ENCODE results near the gene N4BP2L2. TPM values are rescaled to one million over a fixed set of nuclear protein-coding genes. Genes with fewer than 3 reads are reported as not detected.
A peak's percentile ranks its signal among the peaks of the same experiment; 100 is the strongest.

The N4BP2L2 gene
- total and polyA plus RNA-seq, 9 of the 15 experiments (the other 6 are each of a cell fraction or from before 2014, with no cell fraction given) = 33.9 to 76.4 (median 48.7) TPM

GRCh38 chr13:32474999-32475792 lies 63.4 kb downstream of the N4BP2L2 start:
- ChIA-PET CTCF (ENCODE audit: low intra/inter-chr PET ratio) (no interaction called here), POLR2A (interaction anchor here (1.1 kb wide), 2 partner anchors 28 to 53 kb away, joined by 3 read pairs; no protein-coding TSS in a partner anchor)
- Histone ChIP-seq H3K4me1 (replicated peaks in 1 of 2; ENCODE audit: control insufficient read depth in 2 of 2, insufficient read depth in 2 of 2, low read length in 2 of 2) (peaks cover 11 to 28% of the 10 kb centered on the region in 2 experiments; a peak in 4 of 5 replicates), H3K4me3 (no peak overlapping the region), H3K27me3 (ENCODE audit: control insufficient read depth in 2 of 2, insufficient read depth in 2 of 2, low read length in 2 of 2) (no peaks in the 10 kb centered on the region), H3K9ac (ENCODE audit: insufficient read depth in 1 of 2, low read depth in 2 of 2, low read length in 2 of 2) (0 out of 4 replicates have a peak overlapping the region, but pooled peaks of 1 of the 2 experiments have one; percentile 12), H3K4me2 (ENCODE audit: insufficient read depth, low read length) (no peak overlapping the region), H3K9me1 (ENCODE audit: control insufficient read depth, insufficient read depth, low read length) (no peaks in the 10 kb centered on the region), H2AFZ (ENCODE audit: low read depth, low read length) (peak overlapping the region; percentile 85), H3K36me3 (ENCODE audit: control insufficient read depth, insufficient read depth, low read length) (no peaks in the 10 kb centered on the region), H3K79me2 (ENCODE audit: control insufficient read depth, insufficient read depth, low read length) (no peaks in the 10 kb centered on the region), H3K27ac (ENCODE audit: extremely low read depth, low read depth, low read length) (peak overlapping the region; percentile 25; the same call in 1 of the 3 replicates), H3K9me3 (replicated peaks; ENCODE audit: control insufficient read depth, insufficient read depth, low read depth, low read length) (no peaks in the 10 kb centered on the region), H4K20me1 (replicated peaks; ENCODE audit: control insufficient read depth, insufficient read depth, low read length) (no peaks in the 10 kb centered on the region)
- in situ Hi-C loops (cut with MboI) = no loop called here
- intact Hi-C loops (cut with micrococcal nuclease) = no loop called here
- DNase-seq (ENCODE audit: extremely low read depth in 1 of 4, low spot score in 3 of 4) (peak in 2 of 4 experiments; percentile 13 to 45), ATAC-seq (peak; percentile 58), FAIRE-seq (no peak)
- TSS peak; percentile 89 for BruUV-seq (replicated peaks)
- 31% methylated on average over 10 of the region's 10 CpGs for WGBS (ENCODE audit: insufficient coverage, low coverage, missing lambda C conversion rate)
- TF ChIP-seq, protein P1, sequence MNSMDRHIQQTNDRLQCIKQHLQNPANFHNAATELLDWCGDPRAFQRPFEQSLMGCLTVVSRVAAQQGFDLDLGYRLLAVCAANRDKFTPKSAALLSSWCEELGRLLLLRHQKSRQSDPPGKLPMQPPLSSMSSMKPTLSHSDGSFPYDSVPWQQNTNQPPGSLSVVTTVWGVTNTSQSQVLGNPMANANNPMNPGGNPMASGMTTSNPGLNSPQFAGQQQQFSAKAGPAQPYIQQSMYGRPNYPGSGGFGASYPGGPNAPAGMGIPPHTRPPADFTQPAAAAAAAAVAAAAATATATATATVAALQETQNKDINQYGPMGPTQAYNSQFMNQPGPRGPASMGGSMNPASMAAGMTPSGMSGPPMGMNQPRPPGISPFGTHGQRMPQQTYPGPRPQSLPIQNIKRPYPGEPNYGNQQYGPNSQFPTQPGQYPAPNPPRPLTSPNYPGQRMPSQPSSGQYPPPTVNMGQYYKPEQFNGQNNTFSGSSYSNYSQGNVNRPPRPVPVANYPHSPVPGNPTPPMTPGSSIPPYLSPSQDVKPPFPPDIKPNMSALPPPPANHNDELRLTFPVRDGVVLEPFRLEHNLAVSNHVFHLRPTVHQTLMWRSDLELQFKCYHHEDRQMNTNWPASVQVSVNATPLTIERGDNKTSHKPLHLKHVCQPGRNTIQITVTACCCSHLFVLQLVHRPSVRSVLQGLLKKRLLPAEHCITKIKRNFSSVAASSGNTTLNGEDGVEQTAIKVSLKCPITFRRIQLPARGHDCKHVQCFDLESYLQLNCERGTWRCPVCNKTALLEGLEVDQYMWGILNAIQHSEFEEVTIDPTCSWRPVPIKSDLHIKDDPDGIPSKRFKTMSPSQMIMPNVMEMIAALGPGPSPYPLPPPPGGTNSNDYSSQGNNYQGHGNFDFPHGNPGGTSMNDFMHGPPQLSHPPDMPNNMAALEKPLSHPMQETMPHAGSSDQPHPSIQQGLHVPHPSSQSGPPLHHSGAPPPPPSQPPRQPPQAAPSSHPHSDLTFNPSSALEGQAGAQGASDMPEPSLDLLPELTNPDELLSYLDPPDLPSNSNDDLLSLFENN (IDR thresholded peaks at IDR 0.05; ENCODE audit: low read depth in 2 of 2, low read length in 2 of 2) = no peak
- TF ChIP-seq ZNF318 (IDR thresholded peaks at IDR 0.05; ENCODE audit: borderline replicate concordance in 1 of 2, low read depth in 1 of 2) (no peak), ZNF76 (CRISPR knock-in tag; IDR thresholded peaks at IDR 0.05; ENCODE audit: borderline replicate concordance) (no peak), MYC (IDR thresholded peaks at IDR 0.05; ENCODE audit: low read depth, low read length) (peak; percentile 70), MYC (CRISPR knock-in tag; IDR thresholded peaks at IDR 0.05; ENCODE audit: borderline replicate concordance, low read depth) (no peak), CBX3 (IDR thresholded peaks at IDR 0.05; ENCODE audit: borderline replicate concordance in 1 of 2, low read length in 2 of 2) (no peak)
